Kidney (tissue), 14 donors: ENCODE data around the gene CPNE7. TPM values are rescaled to one million over a fixed set of nuclear protein-coding genes. Genes with fewer than 3 reads are reported as not detected.
A peak's percentile ranks its signal among the peaks of the same experiment; 100 is the strongest.

Source experiments
- DNase-seq, 5 donors: peaks; one replicate each; pipeline ENCODE4 v3.0.0-alpha.2; 2013 to 2020
- FAIRE-seq: peaks from 2 replicates; lab custom pipeline; 2012; peaks lifted over from hg19 to GRCh38; lab: Jason Lieb, UNC
- H3K27ac ChIP-seq, 2 donors: one replicate each; pipeline ENCODE4 v1.7.0; 2013; ENCODE audit warnings: low read depth in 2 of 2, low read length in 2 of 2, inconsistent platforms in 1 of 2
- H3K27me3 ChIP-seq: one replicate; pipeline ENCODE4 v1.7.1; 2013; ENCODE audit warnings: low read length, inconsistent platforms; ENCODE audit not compliant: control insufficient read depth, insufficient read depth
- H3K36me3 ChIP-seq, 3 donors: one replicate each; pipeline versions ENCODE4 v1.7.0 to v1.7.1; 2013; ENCODE audit warnings: low read length in 3 of 3, control low read depth in 1 of 3, inconsistent platforms in 1 of 3; ENCODE audit not compliant: insufficient read depth in 3 of 3, control insufficient read depth in 2 of 3
- H3K4me1 ChIP-seq, 3 donors: one replicate each; pipeline versions ENCODE4 v1.7.0 to v1.7.1; 2013; ENCODE audit warnings: low read length in 3 of 3, inconsistent platforms in 1 of 3, low read depth in 1 of 3; ENCODE audit not compliant: control insufficient read depth in 2 of 3, insufficient read depth in 2 of 3
- H3K4me3 ChIP-seq, 3 donors: one replicate each; pipeline versions ENCODE4 v1.7.0 to v1.8.1; 2013; ENCODE audit warnings: low read length in 3 of 3, control low read depth in 1 of 3, inconsistent platforms in 1 of 3
- H3K9ac ChIP-seq, 3 donors: one replicate each; pipeline versions ENCODE4 v1.7.0 to v1.7.1; 2013; ENCODE audit warnings: low read length in 3 of 3, control low read depth in 1 of 3, inconsistent platforms in 1 of 3
- H3K9me3 ChIP-seq, 3 donors: one replicate each; pipeline versions ENCODE4 v1.7.0 to v1.7.1; 2013; ENCODE audit warnings: low read length in 3 of 3, control low read depth in 1 of 3, inconsistent platforms in 1 of 3; ENCODE audit not compliant: control insufficient read depth in 2 of 3, insufficient read depth in 1 of 3
- intact Hi-C: fragments of 100-400 bp; cut with DNase I; formaldehyde crosslinking; loops from one replicate; pipeline ENCODE4 v1.11.1; 2022
- polyA plus RNA-seq: library from polyadenylated mRNA; stranded (reverse); fragments of 350-450 nt; fragmentation: Illumina TruSeq; extraction: RNeasy Lipid Tissue Mini Kit (QIAGEN cat#74804); gene quantifications from one replicate; pipeline ENCODE4 v1.2.3, GENCODE V29; 2014; ENCODE audit warnings: low read depth, low replicate concordance; ENCODE audit not compliant: insufficient read depth
- total RNA-seq: library from RNA; stranded (reverse); fragmentation: NEBNext Ultra II Directional; extraction: Animal tissue kit (Norgen Biotek cat#: 25700); gene quantifications from one replicate; pipeline ENCODE4 v1.2.1, GENCODE V29; 2021
- TF ChIP-seq, protein P1 (sequence below): IDR thresholded peaks from 3 replicates; pipeline ENCODE4 v1.5.1; 2012; ENCODE audit warnings: mild to moderate bottlenecking, moderate library complexity, borderline replicate concordance; ENCODE audit not compliant: insufficient read depth; ENCODE audit errors: extremely low read depth
- donor health status: control.
- donor health status: control.
- donor health status: control.
- donor health status: control.
- donor health status: control.
- donor health status: DM: yes; HTN: yes; CAD: no.
- donor health status: Normal renal cell carcinoma (clear cell type).

The CPNE7 gene
- total and polyA plus RNA-seq, 2 donors from 2014 or later = 1.5 to 13.7 TPM

DNA sequence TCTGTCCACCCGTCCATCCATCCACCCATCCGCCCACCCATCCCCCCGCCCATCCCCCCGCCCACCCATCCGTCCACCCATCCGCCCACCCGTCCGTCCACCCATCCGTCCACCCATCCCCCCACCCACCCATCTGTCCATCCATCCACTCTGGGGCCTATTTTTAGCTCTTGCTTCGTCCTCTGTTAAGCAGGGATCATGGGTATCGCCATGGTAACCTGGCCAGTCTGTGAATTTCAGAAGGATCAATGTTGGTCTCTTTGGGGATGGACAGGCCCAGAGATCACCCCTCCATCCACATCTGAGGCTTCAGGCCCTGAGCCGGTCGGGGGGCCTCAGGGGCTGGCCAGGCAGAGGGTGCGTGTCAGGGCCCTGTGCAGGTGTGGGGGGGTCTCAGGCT lies 22.6 kb downstream of the CPNE7 start:
- Histone ChIP-seq H3K4me3 (no peak overlapping the region), H3K4me1 (peaks cover 0 to 10% (median 6%) of the 10 kb centered on the region in 3 donors), H3K27ac (no peak overlapping the region), H3K9me3 (no peaks in the 10 kb centered on the region), H3K36me3 (no peaks in the 10 kb centered on the region), H3K27me3 (no peaks in the 10 kb centered on the region), H3K9ac (no peak overlapping the region)
- no peak for FAIRE-seq
- intact Hi-C loops = no loop called here
- no peak for DNase-seq
- TF ChIP-seq, protein P1, sequence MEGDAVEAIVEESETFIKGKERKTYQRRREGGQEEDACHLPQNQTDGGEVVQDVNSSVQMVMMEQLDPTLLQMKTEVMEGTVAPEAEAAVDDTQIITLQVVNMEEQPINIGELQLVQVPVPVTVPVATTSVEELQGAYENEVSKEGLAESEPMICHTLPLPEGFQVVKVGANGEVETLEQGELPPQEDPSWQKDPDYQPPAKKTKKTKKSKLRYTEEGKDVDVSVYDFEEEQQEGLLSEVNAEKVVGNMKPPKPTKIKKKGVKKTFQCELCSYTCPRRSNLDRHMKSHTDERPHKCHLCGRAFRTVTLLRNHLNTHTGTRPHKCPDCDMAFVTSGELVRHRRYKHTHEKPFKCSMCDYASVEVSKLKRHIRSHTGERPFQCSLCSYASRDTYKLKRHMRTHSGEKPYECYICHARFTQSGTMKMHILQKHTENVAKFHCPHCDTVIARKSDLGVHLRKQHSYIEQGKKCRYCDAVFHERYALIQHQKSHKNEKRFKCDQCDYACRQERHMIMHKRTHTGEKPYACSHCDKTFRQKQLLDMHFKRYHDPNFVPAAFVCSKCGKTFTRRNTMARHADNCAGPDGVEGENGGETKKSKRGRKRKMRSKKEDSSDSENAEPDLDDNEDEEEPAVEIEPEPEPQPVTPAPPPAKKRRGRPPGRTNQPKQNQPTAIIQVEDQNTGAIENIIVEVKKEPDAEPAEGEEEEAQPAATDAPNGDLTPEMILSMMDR = no peak

DNA sequence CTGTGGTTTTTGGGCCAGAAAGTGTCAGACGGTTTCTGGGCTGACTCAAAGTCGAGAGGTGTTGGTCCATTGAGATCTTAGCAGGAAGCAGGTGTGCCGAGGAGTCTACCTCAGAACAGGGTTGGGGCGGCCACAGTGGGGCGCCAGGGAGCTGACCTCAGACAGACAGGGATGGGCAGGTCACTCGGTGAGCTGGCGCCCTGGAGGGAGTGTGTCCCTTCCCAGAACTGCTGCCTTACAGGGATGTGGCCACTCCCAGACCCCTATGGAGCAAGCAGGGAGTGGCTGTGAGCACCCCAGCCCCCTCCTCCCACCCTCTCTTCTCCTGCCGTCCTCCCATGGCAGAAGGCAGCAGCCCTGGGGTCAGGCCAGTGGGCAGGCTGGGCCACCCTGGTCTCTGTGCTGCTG lies 23.9 kb downstream of the CPNE7 start:
- Histone ChIP-seq H3K36me3 (no peaks in the 10 kb centered on the region), H3K4me3 (no peak overlapping the region), H3K9ac (no peak overlapping the region), H3K27ac (no peak overlapping the region), H3K27me3 (no peaks in the 10 kb centered on the region), H3K4me1 (peaks cover 0 to 10% (median 6%) of the 10 kb centered on the region in 3 donors), H3K9me3 (no peaks in the 10 kb centered on the region)
- TF ChIP-seq, protein P1 = peak; percentile 29
- no peak for FAIRE-seq
- intact Hi-C loops = no loop called here
- DNase-seq = peak in 2 of 5 donors; percentile 63 to 75

- Histone ChIP-seq H3K27me3 (no peaks in the 10 kb centered on the region), H3K9me3 (no peaks in the 10 kb centered on the region), H3K9ac (no peak overlapping the region), H3K4me3 (no peak overlapping the region), H3K27ac (no peak overlapping the region), H3K4me1 (peaks cover 0 to 10% (median 6%) of the 10 kb centered on the region in 3 donors), H3K36me3 (no peaks in the 10 kb centered on the region)
- FAIRE-seq (no peak), DNase-seq (no peak)
- intact Hi-C loops = no loop called here
- TF ChIP-seq, protein P1 = no peak
Measured at GRCh38 chr16:89599902-89600301, 24.3 kb downstream of the CPNE7 start.

DNA sequence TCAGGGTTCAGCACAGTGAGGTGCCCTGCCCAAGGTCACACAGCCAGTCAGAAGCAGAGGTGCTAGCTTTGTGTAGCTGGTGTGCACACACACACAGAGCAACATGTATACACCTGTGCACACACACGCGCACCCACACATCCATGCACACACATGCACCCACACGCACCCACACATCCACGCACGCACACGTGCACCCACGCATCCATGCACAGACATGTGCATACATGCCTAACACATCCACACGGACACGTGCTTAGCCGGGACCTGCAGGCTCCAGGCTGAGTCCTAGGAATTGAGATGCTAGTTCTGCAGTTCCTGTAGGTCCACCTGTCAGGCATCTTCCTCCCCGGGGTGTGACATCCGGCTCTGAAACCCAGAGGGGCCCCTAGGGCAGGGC lies 24.9 kb downstream of the CPNE7 start:
- H3K9me3 ChIP-seq = no peaks in the 10 kb centered on the region
- DNase-seq = no peak
- no peak for FAIRE-seq
- H3K4me3 ChIP-seq = no peak overlapping the region
- H3K36me3 ChIP-seq = no peaks in the 10 kb centered on the region
- no peak overlapping the region for H3K27ac ChIP-seq
- peaks cover 0 to 10% (median 6%) of the 10 kb centered on the region in 3 donors for H3K4me1 ChIP-seq
- no peaks in the 10 kb centered on the region for H3K27me3 ChIP-seq
- H3K9ac ChIP-seq = no peak overlapping the region
- intact Hi-C loops = no loop called here
- TF ChIP-seq, protein P1 = no peak
